PFSK-1 (cell line): Measurements from ENCODE around the gene ATP5MK.

Source experiments
- FOXP2 ChIP-seq: optimal IDR thresholded peaks from 2 replicates; pipeline ENCODE3; 2011; ENCODE audit warnings: borderline replicate concordance, control low read depth, inconsistent platforms; ENCODE audit not compliant: insufficient read depth; ENCODE audit errors: extremely low read length, extremely low read depth
- POLR2AphosphoS5 ChIP-seq: IDR thresholded peaks from 2 replicates; pipeline ENCODE4 v1.6.1; 2012; ENCODE audit warnings: low read depth, mild to moderate bottlenecking, control low read depth, low read length, moderate library complexity
- SIN3A ChIP-seq: IDR thresholded peaks from 2 replicates; pipeline ENCODE4 v1.6.1; 2012; ENCODE audit warnings: mild to moderate bottlenecking, low read length, moderate library complexity, borderline replicate concordance; ENCODE audit not compliant: insufficient read depth
- TAF1 ChIP-seq: IDR thresholded peaks from 2 replicates; pipeline ENCODE4 v1.6.1; 2012; ENCODE audit warnings: low read length, control low read depth, borderline replicate concordance; ENCODE audit not compliant: insufficient read depth
- TF ChIP-seq, protein P1 (sequence below), 2 experiments: IDR thresholded peaks; 2 replicates each; pipeline versions ENCODE4 v1.6.1 to v1.8.0; 2011 to 2012; ENCODE audit warnings: low read depth in 2 of 2, low read length in 2 of 2, control low read depth in 1 of 2, inconsistent platforms in 1 of 2, mild to moderate bottlenecking in 1 of 2, moderate library complexity in 1 of 2; ENCODE audit not compliant: insufficient read depth in 1 of 2

Gene ATP5MK

DNA sequence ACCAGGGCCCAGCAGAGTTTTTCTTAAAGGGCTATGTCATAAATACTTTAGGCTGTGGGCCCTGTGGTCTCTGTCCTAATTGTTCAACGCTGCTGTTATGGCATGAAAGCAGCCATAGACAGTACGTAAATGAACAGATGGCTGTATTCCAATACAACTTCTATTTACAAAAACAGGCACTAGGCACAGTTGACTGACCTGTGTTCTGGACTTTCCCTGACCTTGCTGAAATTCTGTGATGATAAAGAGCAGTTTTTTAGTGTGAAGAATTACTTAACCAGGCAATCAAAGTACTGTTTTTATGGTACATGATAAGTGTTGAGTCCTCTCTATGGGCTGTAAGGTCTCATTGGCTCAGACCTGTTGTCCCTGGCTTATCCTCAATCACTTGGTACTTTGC lies 17.3 kb upstream of the ATP5MK start:
- no peak for TF ChIP-seq POLR2AphosphoS5
- no peak for TF ChIP-seq FOXP2
- TF ChIP-seq, protein P1, sequence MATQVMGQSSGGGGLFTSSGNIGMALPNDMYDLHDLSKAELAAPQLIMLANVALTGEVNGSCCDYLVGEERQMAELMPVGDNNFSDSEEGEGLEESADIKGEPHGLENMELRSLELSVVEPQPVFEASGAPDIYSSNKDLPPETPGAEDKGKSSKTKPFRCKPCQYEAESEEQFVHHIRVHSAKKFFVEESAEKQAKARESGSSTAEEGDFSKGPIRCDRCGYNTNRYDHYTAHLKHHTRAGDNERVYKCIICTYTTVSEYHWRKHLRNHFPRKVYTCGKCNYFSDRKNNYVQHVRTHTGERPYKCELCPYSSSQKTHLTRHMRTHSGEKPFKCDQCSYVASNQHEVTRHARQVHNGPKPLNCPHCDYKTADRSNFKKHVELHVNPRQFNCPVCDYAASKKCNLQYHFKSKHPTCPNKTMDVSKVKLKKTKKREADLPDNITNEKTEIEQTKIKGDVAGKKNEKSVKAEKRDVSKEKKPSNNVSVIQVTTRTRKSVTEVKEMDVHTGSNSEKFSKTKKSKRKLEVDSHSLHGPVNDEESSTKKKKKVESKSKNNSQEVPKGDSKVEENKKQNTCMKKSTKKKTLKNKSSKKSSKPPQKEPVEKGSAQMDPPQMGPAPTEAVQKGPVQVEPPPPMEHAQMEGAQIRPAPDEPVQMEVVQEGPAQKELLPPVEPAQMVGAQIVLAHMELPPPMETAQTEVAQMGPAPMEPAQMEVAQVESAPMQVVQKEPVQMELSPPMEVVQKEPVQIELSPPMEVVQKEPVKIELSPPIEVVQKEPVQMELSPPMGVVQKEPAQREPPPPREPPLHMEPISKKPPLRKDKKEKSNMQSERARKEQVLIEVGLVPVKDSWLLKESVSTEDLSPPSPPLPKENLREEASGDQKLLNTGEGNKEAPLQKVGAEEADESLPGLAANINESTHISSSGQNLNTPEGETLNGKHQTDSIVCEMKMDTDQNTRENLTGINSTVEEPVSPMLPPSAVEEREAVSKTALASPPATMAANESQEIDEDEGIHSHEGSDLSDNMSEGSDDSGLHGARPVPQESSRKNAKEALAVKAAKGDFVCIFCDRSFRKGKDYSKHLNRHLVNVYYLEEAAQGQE (IDR thresholded peaks at IDR 0.05; ENCODE audit: insufficient read depth in 1 of 2, low read depth in 2 of 2, low read length in 2 of 2): no peak
- no peak for TF ChIP-seq TAF1
- TF ChIP-seq SIN3A: no peak

- no peak for TF ChIP-seq SIN3A
- no peak for TF ChIP-seq FOXP2
- TF ChIP-seq TAF1: no peak
- TF ChIP-seq, protein P1 (IDR thresholded peaks at IDR 0.05; ENCODE audit: insufficient read depth in 1 of 2, low read depth in 2 of 2, low read length in 2 of 2): no peak
- TF ChIP-seq POLR2AphosphoS5: no peak
These were observed 1.0 kb upstream of the ATP5MK start for GRCh38 chr10:103397191-103397825.

DNA sequence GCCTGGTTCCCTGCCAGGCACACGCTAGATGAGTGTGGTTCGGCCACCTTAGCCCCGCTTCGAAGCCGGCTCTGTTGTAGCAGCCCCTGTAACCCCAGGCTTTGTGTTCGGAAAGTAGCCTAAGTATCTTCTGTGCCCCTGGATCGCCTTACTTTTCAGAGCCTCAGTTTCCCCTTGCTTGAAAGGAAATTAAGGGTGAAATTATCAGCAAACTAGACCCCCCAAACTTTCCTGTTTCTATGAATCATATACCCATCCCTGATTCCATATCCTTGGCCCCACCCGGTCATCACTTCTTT lies 463 bp upstream of the ATP5MK start:
- TF ChIP-seq, protein P1 (IDR thresholded peaks at IDR 0.05; ENCODE audit: insufficient read depth in 1 of 2, low read depth in 2 of 2, low read length in 2 of 2): no peak
- TF ChIP-seq TAF1 (no peak), POLR2AphosphoS5 (no peak; the same call in 1 of the 2 replicates), SIN3A (no peak), FOXP2 (no peak)

- TF ChIP-seq POLR2AphosphoS5 (no peak), TAF1 (no peak), SIN3A (no peak), FOXP2 (no peak)
- TF ChIP-seq, protein P1 (IDR thresholded peaks at IDR 0.05; ENCODE audit: insufficient read depth in 1 of 2, low read depth in 2 of 2, low read length in 2 of 2): no peak
These were observed 565 bp downstream of the ATP5MK start for GRCh38 chr10:103395754-103396066.

DNA sequence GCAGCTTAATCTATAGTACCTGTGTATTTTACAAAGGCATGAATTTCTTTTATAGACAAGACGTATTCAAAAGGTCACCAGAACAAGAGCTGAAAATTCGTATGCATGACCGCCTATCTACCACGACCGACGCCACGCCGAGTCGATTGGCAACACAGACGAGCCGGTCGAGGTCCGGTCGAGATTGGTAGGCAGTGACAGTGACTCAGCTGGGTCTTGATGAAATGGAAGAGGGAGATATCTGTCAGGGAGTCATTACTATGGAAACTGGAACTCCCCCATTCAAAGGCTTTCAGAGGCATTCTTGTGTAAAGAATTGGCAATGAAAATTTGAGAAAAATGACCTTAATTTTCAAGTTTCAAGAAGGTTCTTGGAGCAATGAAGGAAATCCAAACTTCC lies 2.1 kb downstream of the ATP5MK start:
- TF ChIP-seq FOXP2 (no peak), TAF1 (no peak), POLR2AphosphoS5 (no peak), SIN3A (no peak)
- TF ChIP-seq, protein P1 (IDR thresholded peaks at IDR 0.05; ENCODE audit: insufficient read depth in 1 of 2, low read depth in 2 of 2, low read length in 2 of 2): no peak
